ENCODE measurements around the gene SH3RF2.
"Not testable (repeated sequence)": the region's sequence is repeated elsewhere in the genome, so short reads cannot be mapped to it uniquely, and the experiment has no call there.

The SH3RF2 gene

DNA sequence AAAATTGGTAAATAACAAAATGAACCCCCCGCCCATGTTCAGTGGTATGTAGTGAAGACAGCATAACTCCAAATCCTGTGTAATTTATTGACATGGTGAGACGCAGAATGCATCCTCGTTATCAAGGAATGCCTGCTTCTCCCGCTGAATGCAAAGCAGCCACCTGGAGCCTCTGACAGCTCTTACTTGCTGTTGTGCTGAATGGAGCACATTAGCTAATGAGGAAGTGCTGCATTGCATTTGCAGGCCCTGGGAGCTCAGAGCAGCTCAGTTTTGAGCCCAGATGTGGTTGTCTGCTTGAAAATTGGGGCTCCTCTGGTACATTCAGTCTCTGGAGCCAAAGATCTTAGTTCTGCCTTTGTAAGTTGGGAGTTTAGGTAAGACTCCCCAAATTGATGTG lies 140.1 kb downstream of the SH3RF2 start:
- peak in 1 of 56 donors; percentile 3 for DNase-seq

DNA sequence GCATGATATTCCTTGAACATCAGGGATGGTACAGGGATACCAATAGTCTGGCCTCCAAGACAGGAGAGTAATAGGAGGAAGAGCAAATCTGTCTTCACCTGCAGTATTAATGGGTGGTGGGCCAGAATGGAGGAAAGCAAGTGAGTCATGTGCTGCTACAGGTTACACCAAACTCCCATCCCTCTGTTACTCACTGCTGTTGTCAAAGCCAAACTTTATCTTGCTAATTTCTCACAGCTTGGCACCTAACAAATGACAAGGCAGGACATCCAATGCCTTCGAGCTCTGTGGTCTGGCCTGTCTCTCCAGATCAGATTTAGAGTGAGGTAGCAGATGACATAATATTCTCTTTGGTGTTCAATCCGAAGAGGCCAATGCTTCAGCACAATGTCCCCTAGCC lies 142.2 kb downstream of the SH3RF2 start:
- DNase-seq, result no peak

DNA sequence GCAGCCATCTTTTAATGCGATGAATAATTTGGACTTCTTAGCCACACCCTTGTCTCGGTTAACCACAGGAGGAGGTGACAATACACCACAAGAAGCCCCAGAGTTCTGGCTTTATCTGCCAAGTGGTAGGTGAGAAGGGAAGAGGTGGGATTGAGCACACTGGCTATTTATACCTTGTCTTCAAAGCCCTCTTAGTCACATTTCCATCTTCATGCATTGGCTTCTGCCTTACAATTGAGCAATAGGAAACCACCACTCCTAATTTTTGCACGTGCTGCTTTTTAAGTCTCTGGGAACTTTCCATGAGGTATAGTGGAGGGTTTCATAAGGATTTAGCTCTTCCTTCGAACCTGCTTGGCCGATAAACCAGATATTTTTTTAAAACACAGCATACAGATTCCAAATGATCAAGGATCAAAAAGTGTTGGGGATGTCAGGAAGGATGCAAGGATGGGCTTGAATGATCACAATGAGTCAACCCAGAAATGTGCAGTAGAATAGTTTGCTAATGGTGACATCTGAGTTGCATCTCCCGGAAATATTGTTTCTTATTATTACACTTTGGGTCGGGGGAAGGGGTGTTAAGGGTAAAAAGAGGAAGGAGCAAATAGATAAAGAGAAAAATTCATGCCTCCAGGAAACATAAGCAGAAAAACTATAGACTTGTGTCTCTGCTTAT lies 143.5 kb downstream of the SH3RF2 start:
- DNase-seq, result no peak

DNA sequence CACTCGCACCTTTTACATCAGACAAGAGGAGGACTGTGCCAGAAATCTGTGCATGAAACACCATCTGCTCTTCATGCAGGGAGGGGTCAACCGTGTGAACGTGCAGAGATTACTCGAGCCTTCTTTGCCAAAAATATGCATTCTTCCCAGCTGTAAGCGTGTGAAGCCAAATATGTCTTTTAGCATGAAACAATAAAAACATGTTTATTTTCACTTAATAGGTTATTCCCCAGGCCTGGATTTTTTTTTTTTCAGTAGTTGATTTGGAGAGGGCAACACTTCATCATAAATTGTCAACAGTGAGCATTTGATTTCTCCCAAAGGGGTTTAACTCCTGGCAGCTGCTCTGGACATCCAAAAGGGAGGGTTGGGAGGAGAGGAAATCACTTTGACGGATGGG lies 145.2 kb downstream of the SH3RF2 start:
- no peak for DNase-seq

DNA sequence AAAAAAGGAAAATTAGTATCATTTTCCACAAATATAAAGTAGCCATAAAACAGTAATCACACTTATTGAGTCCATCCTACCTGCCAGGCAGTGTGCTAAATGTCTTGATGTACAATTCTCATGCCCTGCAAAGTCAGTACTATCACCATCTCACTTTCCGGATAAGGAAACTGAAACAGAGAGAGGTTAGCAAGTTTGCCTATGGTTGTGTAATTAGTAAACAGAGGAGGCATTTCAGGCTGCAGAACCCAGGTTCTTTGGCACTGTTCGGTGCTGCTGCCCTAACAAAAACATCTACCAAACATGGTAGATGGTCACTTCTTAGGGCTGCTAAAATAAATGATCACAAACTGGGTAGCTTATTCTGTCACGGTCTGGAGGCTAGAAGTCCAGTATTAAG lies 146.4 kb downstream of the SH3RF2 start:
- DNase-seq, result no peak

DNA sequence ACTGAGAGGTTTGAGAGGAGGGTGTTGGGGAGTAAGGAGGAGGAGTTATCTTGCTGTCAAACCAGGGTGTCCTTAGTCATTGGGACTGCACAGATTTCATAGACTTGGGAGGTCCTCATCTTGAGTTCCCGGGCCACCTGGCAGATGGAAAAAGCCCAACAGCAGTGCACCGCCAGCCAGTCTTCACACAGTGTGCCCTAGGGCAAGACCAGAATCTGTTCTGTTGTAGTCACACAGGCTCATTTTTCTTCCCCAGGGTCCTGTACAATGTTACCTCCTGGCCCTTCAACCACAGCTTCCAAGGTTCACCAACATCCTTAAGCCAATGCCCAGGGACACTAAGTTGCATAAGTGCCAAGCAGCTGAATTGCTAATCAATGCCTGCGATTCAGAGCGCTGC lies 148.0 kb downstream of the SH3RF2 start:
- DNase-seq, result no peak

DNA sequence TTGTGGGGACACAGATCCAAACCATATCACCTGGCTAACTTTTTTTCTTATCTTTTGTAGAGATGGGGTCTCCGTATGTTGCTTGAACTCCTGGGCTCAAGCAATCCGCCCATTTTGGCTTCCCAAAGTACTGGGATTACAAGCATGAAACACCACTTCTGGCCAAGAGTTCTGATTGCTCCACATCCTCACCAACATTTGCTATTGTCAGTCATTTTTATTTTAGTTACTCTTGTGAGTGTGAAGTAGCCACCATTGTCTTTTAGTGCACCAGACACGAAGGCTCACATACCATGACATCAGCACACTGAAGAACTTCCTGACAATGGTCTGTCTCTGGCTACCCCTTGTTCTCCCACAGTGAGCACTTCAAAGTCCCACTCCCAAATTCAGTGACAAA lies 151.7 kb downstream of the SH3RF2 start:
- DNase-seq, result no peak

DNA sequence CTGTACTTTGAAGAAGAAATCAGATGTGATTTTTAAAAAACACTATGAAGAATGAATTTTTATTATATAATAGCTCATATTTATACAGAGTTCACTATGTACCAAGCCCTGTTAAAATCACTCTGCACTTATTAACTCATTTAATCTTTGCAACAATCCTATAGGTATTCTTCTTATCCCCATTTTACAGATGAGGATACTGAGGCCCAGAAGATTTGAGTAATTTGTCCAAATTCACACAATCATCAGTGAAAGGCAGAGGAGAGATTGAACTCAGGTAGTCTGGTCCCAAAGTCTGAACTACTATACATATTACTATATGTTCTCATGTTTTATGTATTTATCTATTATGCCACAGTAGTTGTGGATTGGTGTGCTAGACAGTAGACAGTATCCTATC lies 152.9 kb downstream of the SH3RF2 start:
- DNase-seq, result no peak

DNA sequence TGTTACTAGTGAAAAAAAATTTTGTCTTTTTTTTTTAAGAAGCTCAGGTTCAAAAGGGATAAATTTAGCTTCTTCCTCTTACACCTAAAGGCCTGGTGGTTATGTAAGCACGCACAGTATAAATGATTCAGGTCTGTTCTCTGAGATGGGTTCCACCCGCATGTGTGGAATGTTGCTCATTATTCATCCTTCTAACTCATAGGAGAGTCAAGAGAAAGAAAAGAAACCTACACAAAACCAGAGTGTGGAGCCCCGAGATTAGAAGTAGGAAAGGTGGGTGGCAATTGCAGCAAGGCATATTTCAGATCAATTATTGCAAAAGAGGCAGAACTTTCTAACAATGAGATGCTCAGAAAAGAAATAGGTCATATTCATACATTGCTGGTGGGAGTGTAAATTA lies 155.5 kb downstream of the SH3RF2 start:
- DNase-seq, result peak in 27 of 56 donors; percentile 3 to 81 (median 21)

DNA sequence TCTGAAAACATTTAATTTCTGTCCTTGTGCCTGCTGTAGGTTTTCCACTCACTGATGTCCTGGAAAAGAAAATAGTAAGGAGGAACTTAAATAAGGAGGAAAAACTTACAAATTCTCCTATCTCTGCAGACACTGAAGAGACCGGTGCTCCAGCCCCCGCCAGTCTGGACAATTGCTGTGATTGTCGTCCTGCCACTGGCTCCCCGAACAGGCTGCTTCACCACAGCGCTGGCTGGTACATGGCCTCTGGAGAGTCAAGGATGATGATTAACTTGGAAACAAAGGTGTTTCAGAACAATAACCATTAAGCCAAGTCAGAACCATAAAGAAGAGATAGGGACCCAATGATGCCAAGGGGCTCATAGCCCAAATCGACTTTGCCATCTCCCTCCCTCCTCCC lies 161.7 kb downstream of the SH3RF2 start:
- DNase-seq, result peak in 22 of 56 donors; percentile 0 to 64 (median 14)

DNA sequence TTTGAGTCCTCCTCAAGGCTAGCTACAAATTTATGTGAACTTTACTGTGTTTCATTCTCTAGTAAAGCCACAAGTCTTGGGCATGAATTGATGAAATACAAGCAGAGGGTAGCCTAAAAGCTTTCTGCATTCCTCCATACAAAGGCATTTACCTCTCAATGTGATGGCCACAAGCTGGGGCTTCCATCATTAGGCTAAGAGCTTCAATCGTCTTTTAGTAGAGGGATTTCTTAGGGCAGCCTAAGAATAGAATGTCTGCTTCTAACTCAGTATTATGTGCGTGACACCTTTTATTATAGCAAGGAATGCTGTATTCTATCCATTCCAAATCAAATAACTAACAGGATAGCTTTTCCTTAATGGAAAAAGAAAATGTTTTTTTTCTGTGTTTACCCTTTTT lies 165.3 kb downstream of the SH3RF2 start:
- DNase-seq, result no peak

DNA sequence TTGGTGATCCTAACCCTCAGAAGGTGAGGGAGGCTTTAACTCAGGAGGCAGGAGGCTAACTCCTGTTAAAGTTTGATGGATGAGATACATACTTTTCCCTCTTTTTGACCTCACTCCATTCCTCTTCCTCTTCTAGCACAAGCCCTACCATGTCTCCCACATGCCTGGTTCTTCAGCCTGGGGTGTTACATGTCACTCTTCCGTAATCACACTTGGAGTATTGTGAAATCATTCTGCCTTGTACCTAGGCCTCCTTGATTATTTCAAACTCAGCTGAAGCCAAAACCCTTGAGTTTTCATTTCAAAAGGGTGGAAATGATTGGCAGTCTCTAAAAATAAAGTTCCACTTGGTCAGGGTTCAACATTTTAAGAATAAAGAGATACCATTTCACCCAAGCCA lies 167.2 kb downstream of the SH3RF2 start:
- DNase-seq, result no peak

DNA sequence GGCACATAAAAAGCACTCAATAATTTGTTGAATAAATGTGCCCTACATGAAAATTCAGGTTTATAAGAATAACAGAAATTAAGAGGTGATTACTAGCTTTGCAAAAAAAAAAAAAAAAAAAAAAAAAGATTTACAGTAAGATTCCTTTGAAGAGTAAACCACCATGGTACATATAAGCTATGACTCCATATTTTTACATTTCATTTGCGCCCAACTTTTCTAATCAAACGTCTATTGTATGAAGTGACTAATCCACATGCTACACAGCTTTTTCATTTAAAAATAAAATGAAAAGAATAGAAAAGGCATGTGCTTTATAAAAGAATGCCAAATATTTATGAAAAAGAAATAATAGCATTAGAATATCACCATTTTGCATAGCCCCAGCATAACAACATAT lies 169.1 kb downstream of the SH3RF2 start, which contains the start of gene PLAC8L1:
TSS of gene PLAC8L1 (minus strand) at position 101 of the 400 bp plus-strand sequence. CDS start 1,266 bp downstream, outside the sequence.
- DNase-seq, result no peak

DNA sequence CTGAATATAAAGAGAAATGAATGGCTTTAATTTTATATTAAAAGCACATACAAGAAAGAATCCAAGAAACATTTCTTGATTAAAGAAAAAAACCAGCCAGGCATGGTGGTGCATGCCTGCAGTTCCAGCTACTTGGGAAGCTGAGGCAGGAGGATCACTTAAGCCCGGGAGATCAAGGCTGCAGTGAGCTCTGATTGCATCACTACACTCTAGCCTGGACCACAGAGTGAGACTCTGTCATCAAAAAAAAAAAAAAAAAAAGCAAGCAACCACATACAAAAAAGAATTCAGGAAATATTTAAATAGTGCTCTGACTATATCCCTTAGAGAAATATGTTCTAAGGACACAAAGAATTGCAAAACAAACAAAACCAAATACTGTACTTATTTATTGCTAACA lies 171.5 kb downstream of the SH3RF2 start:
- DNase-seq, result no peak

DNA sequence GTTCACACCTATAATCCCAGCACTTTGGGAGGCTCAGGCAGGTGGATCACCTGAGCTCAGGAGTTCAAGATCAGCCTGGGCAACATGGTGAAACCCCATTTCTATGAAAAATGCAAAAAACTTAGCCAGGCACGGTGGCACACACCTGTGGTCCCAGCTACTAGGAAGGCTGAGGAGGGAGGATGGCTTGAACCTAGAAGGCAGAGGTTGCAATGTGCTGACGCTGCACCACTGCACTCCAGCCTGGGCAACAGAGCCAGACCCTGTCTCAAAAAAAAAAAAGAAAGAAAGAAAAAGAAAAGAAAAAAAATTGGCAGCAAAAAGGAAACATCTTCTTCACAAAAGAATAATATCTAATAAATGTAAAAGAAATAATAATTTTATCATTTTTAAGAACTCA lies 172.5 kb downstream of the SH3RF2 start:
- DNase-seq, result not testable (repeated sequence)

DNA sequence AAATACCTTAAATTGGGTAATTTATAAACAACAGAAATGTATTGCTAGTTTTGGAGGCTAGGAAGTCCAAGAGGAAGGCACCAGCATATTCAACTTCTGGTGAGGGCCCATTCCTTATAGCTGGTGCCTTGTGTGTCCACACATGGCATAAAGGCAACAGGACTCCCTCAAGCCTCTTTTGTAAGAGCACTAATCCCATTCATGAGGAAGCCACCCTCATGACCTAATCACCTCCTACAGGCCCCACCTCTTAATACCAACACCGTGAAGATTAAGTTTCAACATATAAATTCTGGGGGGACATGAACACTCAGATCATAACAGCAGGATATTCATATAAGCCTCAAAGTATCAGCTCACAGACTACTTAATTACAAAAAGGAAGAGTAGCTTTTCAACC lies 173.0 kb downstream of the SH3RF2 start:
- no peak for DNase-seq

DNA sequence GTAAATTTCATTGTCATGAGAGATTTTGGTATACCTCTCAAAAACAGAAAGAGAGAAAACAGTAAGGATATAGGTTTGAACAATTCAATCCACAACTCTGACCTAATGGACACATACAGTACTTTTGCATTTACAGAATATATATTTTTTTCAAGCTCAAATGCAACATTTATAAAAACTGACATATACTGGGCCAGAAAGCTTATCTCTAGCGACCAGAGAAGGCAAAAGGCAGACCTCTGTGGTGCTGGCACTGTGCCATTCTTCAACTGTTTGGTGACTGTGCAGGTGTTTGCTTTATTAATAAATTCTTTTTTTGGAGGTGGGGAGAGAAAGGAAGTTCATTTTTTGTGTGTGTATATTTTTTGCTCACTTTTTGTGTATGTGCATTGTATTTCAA lies 175.0 kb downstream of the SH3RF2 start:
- DNase-seq, result no peak

DNA sequence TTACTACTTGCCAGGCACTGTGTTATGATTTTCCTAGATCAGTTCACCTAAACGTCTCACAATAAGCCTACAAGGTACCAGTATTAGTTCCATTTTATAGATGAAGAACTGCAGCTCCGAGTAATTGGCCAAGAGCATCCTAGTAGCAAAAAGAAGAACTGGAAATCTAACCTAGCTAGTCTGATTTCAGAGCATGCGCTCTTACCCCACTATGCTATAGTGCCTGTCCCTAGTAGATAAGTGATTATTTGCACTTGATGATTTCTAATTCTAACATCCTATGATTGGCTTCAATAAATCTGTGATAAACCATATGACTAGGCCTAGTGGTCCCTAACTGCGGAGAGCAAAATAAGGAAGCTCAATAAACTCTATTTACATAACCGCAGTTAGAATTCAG lies 176.1 kb downstream of the SH3RF2 start:
- no peak for DNase-seq

Measured in nucleus accumbens (tissue), 56 donors.